Heart right ventricle (tissue), 16 donors: ENCODE measurements around the gene DUS4L. TPM values are rescaled to one million over a fixed set of nuclear protein-coding genes. Genes with fewer than 3 reads are reported as not detected.
A peak's percentile ranks its signal among the peaks of the same experiment; 100 is the strongest.
"Not testable (repeated sequence)": the region's sequence is repeated elsewhere in the genome, so short reads cannot be mapped to it uniquely, and the experiment has no call there.

Experiments used
- ATAC-seq, 8 donors: fragments of 200-7000 bp; cut with Tn5 transposase; one replicate each; pipeline ENCODE4 v1.9.1; 2020; ENCODE audit warnings: mild to moderate bottlenecking in 8 of 8, moderate library complexity in 8 of 8, moderate number of reproducible peaks in 1 of 8
- DNase-seq, 2 donors: peaks; one replicate each; pipeline ENCODE4 v3.0.0-alpha.2; 2020
- H3K27ac ChIP-seq, 10 donors: fragments of 200-600 bp; sonication (generic) in 2 of 10; one replicate each; pipeline versions ENCODE4 v1.5.0 to v1.8.0; 2020 to 2022; ENCODE audit warnings: mild to moderate bottlenecking in 3 of 10
- H3K27me3 ChIP-seq, 7 donors: fragments of 200-600 bp; one replicate each; pipeline ENCODE4 v1.8.0; 2021 to 2022; ENCODE audit warnings: mild to moderate bottlenecking in 2 of 7
- H3K36me3 ChIP-seq, 9 donors: fragments of 200-600 bp; sonication (generic) in 1 of 9; one replicate each; pipeline versions ENCODE4 v1.5.0 to v1.8.0; 2020 to 2022; ENCODE audit warnings: mild to moderate bottlenecking in 2 of 9
- H3K4me1 ChIP-seq, 9 donors: fragments of 200-600 bp; sonication (generic) in 1 of 9; one replicate each; pipeline versions ENCODE4 v1.5.0 to v1.8.0; 2020 to 2022; ENCODE audit warnings: mild to moderate bottlenecking in 4 of 9
- H3K4me3 ChIP-seq, 10 donors: fragments of 200-600 bp; sonication (generic) in 2 of 10; one replicate each; pipeline versions ENCODE4 v1.5.0 to v1.8.0; 2020 to 2022; ENCODE audit warnings: mild to moderate bottlenecking in 7 of 10, moderate library complexity in 2 of 10
- H3K9me3 ChIP-seq, 11 donors: fragments of 200-600 bp in 10 of 11; sonication (generic) in 2 of 11; one replicate each; pipeline versions ENCODE4 v1.5.0 to v1.8.0; 2013 to 2022; ENCODE audit warnings: mild to moderate bottlenecking in 2 of 11, control low read depth in 1 of 11, moderate library complexity in 1 of 11
- CTCF ChIP-seq, 9 donors: fragments of 200-600 bp; sonication (generic) in 2 of 9; IDR thresholded peaks; one replicate each; pipeline versions ENCODE4 v1.5.0 to v1.8.0; 2021 to 2022; ENCODE audit warnings: antibody characterized with exemption in 9 of 9, mild to moderate bottlenecking in 5 of 9, moderate library complexity in 1 of 9
- WGBS, 2 donors: extraction: QIAGEN DNeasy Blood & Tissue Kit; methylation state at CpG; one replicate each; pipeline ENCODE4 v1.1.7; 2013; ENCODE audit warnings: inconsistent platforms in 1 of 2; 5-methylcytosine and 5-hydroxymethylcytosine counted together
- intact Hi-C, 10 donors: fragments of 100-400 bp; cut with DNase I; formaldehyde crosslinking; loops; one replicate each; pipeline versions ENCODE4 v1.11.1 to v1.14.2; 2022
- polyA plus RNA-seq, 2 donors: library from polyadenylated mRNA; stranded (reverse); fragments of 200-250 nt; gene quantifications; one replicate each; pipeline ENCODE4 v1.2.3, GENCODE V29; 2013
- total RNA-seq, 10 donors: library from RNA; stranded (reverse); fragmentation: NEBNext Ultra II Directional in 3 of 10; extraction: Animal tissue kit (Norgen Biotek cat#: 25700) in 3 of 10; gene quantifications; one replicate each; pipeline versions ENCODE4 v1.2.1 to v1.2.4, GENCODE V29; 2021 to 2023
- donor health status: Arrhythmogenic right ventricular cardiomyopathy.
- donor health status: ischemic (EF 13 %, LVEDD 7.1; RV severe dilation, severe dysfunction).
- donor health status: healthy with polysubstance abuse.
- donor health status: DM: no; HTN: yes; CAD: no.
- donor health status: DM: no; HTN: no; CAD: no.
- donor health status: ischemic (EF 25% LVEDD 6.9; RV normal size, moderate dysfunction).
- donor health status: ischemic (EF 25% LVEDD 5.7; RV mildly dilated, moderate dysfunction).
- donor health status: healthy.
- donor health status: DM: yes; HTN: yes; CAD: no.
- donor health status: Ischemic cardiomyopathy.
- donor health status: ischemic (EF 35%, LVEDD 5.7; RV mildly dilated, moderate dysfunction).
- donor health status: nonischemic (EF 11% LVEDD 7.7; RV severe dilation, severe dysfunction).
- donor health status: DM: yes; HTN: yes; CAD: no.
- donor health status: PGD.
- donor health status: ischemic (EF 29% LVEDD 5.4; RV normal size, mild dysfunction).
- donor health status: nonischemic (EF 23%, LVEDD 6.1; RV moderate dilation, normal function).

DUS4L gene
- total and polyA plus RNA-seq, 12 donors: 3.0 to 10.6 (median 8.9) TPM

DNA sequence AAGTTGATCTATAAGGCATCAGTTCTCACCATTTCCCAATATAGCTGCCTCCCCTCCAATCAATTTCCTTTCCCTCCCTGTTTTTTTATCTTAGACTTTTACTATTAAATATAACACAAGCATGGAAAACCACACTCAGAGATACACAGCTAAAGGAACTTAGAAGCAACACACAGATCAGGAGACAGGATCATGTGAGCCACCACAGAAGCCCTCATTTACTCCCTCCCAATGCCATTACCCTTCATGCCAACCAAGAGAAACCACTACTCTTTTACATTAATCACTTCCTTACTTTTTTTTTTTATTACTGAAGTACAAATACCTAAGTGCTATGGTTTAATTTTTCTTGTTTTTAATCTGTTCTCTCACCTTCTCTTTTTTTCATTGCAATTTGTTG, 33.0 kb upstream of the DUS4L start:
- H3K36me3 ChIP-seq: peaks cover 0 to 19% (median 3%) of the 10 kb centered on the region in 9 donors
- peaks cover 0 to 13% (median 0%) of the 10 kb centered on the region in 11 donors for H3K9me3 ChIP-seq
- H3K27ac ChIP-seq: no peak overlapping the region
- intact Hi-C loops: no loop called here
- no peaks in the 10 kb centered on the region for H3K27me3 ChIP-seq
- TF ChIP-seq CTCF (IDR thresholded peaks at IDR 0.05): no peak
- DNase-seq: no peak
- peaks cover 0 to 14% (median 0%) of the 10 kb centered on the region in 9 donors for H3K4me1 ChIP-seq
- ATAC-seq: no peak
- no peak overlapping the region for H3K4me3 ChIP-seq

- H3K27ac ChIP-seq: no peak overlapping the region
- no peak for TF ChIP-seq CTCF (IDR thresholded peaks at IDR 0.05)
- DNase-seq (no peak), ATAC-seq (no peak)
- H3K27me3 ChIP-seq: no peaks in the 10 kb centered on the region
- peaks cover 0 to 24% (median 0%) of the 10 kb centered on the region in 11 donors for H3K9me3 ChIP-seq
- H3K4me1 ChIP-seq: peaks cover 0 to 11% (median 0%) of the 10 kb centered on the region in 9 donors
- intact Hi-C loops: no loop called here
- H3K36me3 ChIP-seq: peaks cover 0 to 25% (median 3%) of the 10 kb centered on the region in 9 donors
- no peak overlapping the region for H3K4me3 ChIP-seq
Observed at GRCh38 chr7:107534139-107534538, 29.6 kb upstream of the DUS4L start.

DNA sequence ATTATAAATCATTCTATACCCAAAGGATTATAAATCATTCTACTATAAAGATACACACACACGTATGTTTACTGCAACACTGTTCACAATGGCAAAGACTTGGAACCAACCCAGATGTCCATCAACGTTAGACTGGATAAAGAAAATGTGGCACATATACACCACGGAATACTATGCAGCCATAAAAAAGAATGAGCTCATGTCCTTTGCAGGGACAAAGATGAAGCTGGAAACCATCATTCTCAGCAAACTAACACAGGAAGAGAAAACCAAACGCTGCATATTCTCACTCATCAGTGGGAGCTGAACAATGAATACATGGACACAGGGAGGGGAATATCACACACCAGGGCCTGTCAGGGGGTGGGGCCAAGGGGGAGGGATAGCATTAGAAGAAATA, 26.5 kb upstream of the DUS4L start:
- DNase-seq, H3K4me3 ChIP-seq, intact Hi-C loops, H3K27me3 ChIP-seq, ATAC-seq, H3K27ac ChIP-seq, H3K4me1 ChIP-seq: not testable (repeated sequence)
- WGBS, 2 donors: 92 to 96% methylated on average over 4 of the region's 4 CpGs
- Histone ChIP-seq H3K36me3 (peaks cover 0 to 50% (median 9%) of the 10 kb centered on the region in 9 donors), H3K9me3 (peaks cover 0 to 24% (median 0%) of the 10 kb centered on the region in 11 donors)

GRCh38 chr7:107538001-107538400, 25.8 kb upstream of the DUS4L start:
- Histone ChIP-seq H3K4me3 (no peak overlapping the region), H3K4me1 (peaks cover 0 to 7% (median 0%) of the 10 kb centered on the region in 9 donors), H3K27me3 (no peaks in the 10 kb centered on the region), H3K27ac (no peak overlapping the region), H3K9me3 (peaks cover 0 to 24% (median 0%) of the 10 kb centered on the region in 11 donors), H3K36me3 (peaks cover 0 to 58% (median 9%) of the 10 kb centered on the region in 9 donors)
- ATAC-seq (no peak), DNase-seq (no peak)
- intact Hi-C loops: no loop called here
- TF ChIP-seq CTCF (IDR thresholded peaks at IDR 0.05): no peak
- 69 to 78% methylated on average over 2 of the region's 2 CpGs for WGBS, 2 donors

DNA sequence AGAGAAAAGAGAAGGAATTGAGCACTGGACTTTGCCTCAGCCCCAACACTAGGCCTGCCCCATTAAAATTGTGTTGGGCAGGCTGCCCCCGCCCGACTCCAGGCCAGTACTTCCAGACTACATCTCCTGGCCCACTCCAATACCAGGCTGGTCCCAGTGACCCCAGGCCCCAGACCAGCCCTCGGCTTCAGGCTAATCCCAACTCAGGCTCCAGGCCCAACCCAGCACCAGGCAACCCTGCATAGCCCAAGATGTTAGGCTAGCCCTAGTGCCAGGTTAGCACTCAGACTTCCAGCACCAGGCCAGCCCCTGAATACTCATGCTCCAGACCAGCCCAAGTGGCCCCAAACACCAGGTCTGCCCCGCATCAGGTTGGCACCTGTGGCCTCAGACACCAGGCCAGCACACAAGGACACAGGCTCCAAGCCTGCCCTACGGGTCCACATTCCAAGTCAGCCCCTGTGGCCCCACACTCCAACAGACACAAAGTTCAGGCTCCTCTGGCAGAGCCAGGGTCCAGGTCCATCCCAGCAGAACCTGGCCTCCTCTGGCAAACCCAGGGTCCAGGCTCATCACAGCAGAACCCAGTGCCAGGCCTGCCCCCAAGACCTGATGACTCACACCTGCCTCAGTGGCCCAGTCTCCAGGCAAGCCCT, 20.3 kb upstream of the DUS4L start:
- TF ChIP-seq CTCF (IDR thresholded peaks at IDR 0.05): no peak
- no peaks in the 10 kb centered on the region for H3K27me3 ChIP-seq
- no peak overlapping the region for H3K27ac ChIP-seq
- DNase-seq: no peak
- H3K4me1 ChIP-seq: no peaks in the 10 kb centered on the region
- ATAC-seq: peak in 2 of 8 donors; percentile 22 to 38
- H3K4me3 ChIP-seq: no peak overlapping the region
- intact Hi-C loops: no loop called here
- 85 to 97% methylated on average over 5 of the region's 5 CpGs for whole genome bisulfite sequencing, 2 donors
- peaks cover 0 to 91% (median 41%) of the 10 kb centered on the region in 9 donors for H3K36me3 ChIP-seq
- H3K9me3 ChIP-seq: peaks cover 0 to 25% (median 7%) of the 10 kb centered on the region in 11 donors
